Keratinocyte (primary cell): ENCODE results near the gene TCF19. TPM values are rescaled to one million over a fixed set of nuclear protein-coding genes. Genes with fewer than 3 reads are reported as not detected.
"Not testable (repeated sequence)": the region's sequence is repeated elsewhere in the genome, so short reads cannot be mapped to it uniquely, and the experiment has no call there.

Experiments used
- DNase-seq: peaks from one replicate; pipeline ENCODE4 v3.0.0-alpha.2; 2011; ENCODE audit warnings: low read depth, missing footprints, low spot score
- FAIRE-seq: peaks from 2 replicates; lab custom pipeline; 2011; peaks lifted over from hg19 to GRCh38; lab: Jason Lieb, UNC
- H2AFZ ChIP-seq: 2 replicates; pipeline ENCODE4 v1.6.0; 2012; ENCODE audit warnings: low read length, control low read depth, inconsistent platforms; ENCODE audit not compliant: control insufficient read depth
- H3K27ac ChIP-seq: 2 replicates; pipeline ENCODE4 v1.5.1; 2011; ENCODE audit warnings: low read length; ENCODE audit not compliant: control insufficient read depth, insufficient read depth
- H3K27me3 ChIP-seq: 3 replicates; pipeline ENCODE4 v1.6.0; 2011; ENCODE audit warnings: low read length; ENCODE audit not compliant: control insufficient read depth, insufficient read depth; ENCODE audit errors: extremely low read depth
- H3K36me3 ChIP-seq, 2 experiments: 2 replicates in 1 of 2; 3 replicates in 1 of 2; pipeline ENCODE4 v1.5.1; 2011; ENCODE audit warnings: low read length in 2 of 2, mild to moderate bottlenecking in 1 of 2; ENCODE audit not compliant: control insufficient read depth in 2 of 2, insufficient read depth in 2 of 2; ENCODE audit errors: extremely low read depth in 1 of 2
- H3K4me1 ChIP-seq: 3 replicates; pipeline ENCODE4 v1.5.1; 2011; ENCODE audit warnings: low read length; ENCODE audit not compliant: control insufficient read depth, insufficient read depth; ENCODE audit errors: extremely low read depth
- H3K4me2 ChIP-seq: 3 replicates; pipeline ENCODE4 v1.6.0; 2011; ENCODE audit warnings: low read depth, low read length; ENCODE audit not compliant: control insufficient read depth, insufficient read depth; ENCODE audit errors: extremely low read depth
- H3K4me3 ChIP-seq, 3 experiments: fragments of 200-600 bp in 1 of 3; sonication (generic) in 1 of 3; 2 replicates in 2 of 3; 3 replicates in 1 of 3; pipeline ENCODE4 v1.5.1; 2011 to 2016; ENCODE audit warnings: low read length in 3 of 3, mild to moderate bottlenecking in 3 of 3, control low read depth in 2 of 3, inconsistent platforms in 1 of 3, low read depth in 1 of 3, mixed read lengths in 1 of 3, mixed run types in 1 of 3, moderate library complexity in 1 of 3; ENCODE audit not compliant: control insufficient read depth in 2 of 3, insufficient read depth in 2 of 3; ENCODE audit errors: extremely low read depth in 1 of 3
- H3K79me2 ChIP-seq: 2 replicates; pipeline ENCODE4 v1.6.0; 2012; ENCODE audit warnings: low read length; ENCODE audit not compliant: control insufficient read depth, insufficient read depth
- H3K9ac ChIP-seq: 3 replicates; pipeline ENCODE4 v1.6.0; 2011; ENCODE audit warnings: low read length; ENCODE audit not compliant: control insufficient read depth, insufficient read depth; ENCODE audit errors: extremely low read depth
- H3K9me1 ChIP-seq: 3 replicates; pipeline ENCODE4 v1.6.0; 2011; ENCODE audit warnings: low read length; ENCODE audit not compliant: control insufficient read depth, insufficient read depth; ENCODE audit errors: extremely low read depth
- H3K9me3 ChIP-seq: 2 replicates; pipeline ENCODE4 v1.5.1; 2012; ENCODE audit warnings: low read depth, low read length; ENCODE audit not compliant: control insufficient read depth
- H4K20me1 ChIP-seq: 3 replicates; pipeline ENCODE4 v1.6.0; 2011; ENCODE audit warnings: low read length; ENCODE audit not compliant: control insufficient read depth, insufficient read depth; ENCODE audit errors: extremely low read depth
- EZH2 ChIP-seq: IDR thresholded peaks from one replicate; pipeline ENCODE4 v1.6.1; 2012; ENCODE audit warnings: inconsistent platforms, mild to moderate bottlenecking, low read length, moderate library complexity
- dilution Hi-C: fragments of 300-500 bp; cut with MboI; formaldehyde crosslinking; loops from one replicate; pipeline ENCODE4 v1.7.0; 2020; ENCODE audit warnings: low sequenced_read_pairs; ENCODE audit not compliant: extremely low pct_ligation_motif_present
- polyA plus RNA-seq, 5 experiments: library from polyadenylated mRNA; depleted of rRNA in 3 of 5; stranded (reverse) in 3 of 5; stranded (forward) in 1 of 5; unstranded in 1 of 5; fragments of >200 nt; gene quantifications; 1 replicate in 1 of 5; 2 replicates in 3 of 5; 3 replicates in 1 of 5; pipeline versions ENCODE4 v1.2.1 to v1.2.3, GENCODE V29; 2011 to 2012; ENCODE audit warnings: missing spikeins in 2 of 5, low read depth in 1 of 5, low replicate concordance in 1 of 5
- TF ChIP-seq, protein P1 (sequence below), 3 experiments: IDR thresholded peaks in 1 of 3; conservative IDR thresholded peaks in 1 of 3; optimal IDR thresholded peaks in 1 of 3; 2 replicates in 2 of 3; 3 replicates in 1 of 3; pipeline versions ENCODE3 to v1.5.1; 2011; ENCODE audit warnings: low read length in 3 of 3, mild to moderate bottlenecking in 3 of 3, moderate library complexity in 2 of 3, control low read depth in 1 of 3, inconsistent platforms in 1 of 3; ENCODE audit not compliant: insufficient read depth in 2 of 3; ENCODE audit errors: extremely low read depth in 1 of 3

The TCF19 gene
- polyA plus RNA-seq, 1 donor (not counting 4 experiments of a cell fraction or from before 2014, with no cell fraction given): 7.4 TPM

DNA sequence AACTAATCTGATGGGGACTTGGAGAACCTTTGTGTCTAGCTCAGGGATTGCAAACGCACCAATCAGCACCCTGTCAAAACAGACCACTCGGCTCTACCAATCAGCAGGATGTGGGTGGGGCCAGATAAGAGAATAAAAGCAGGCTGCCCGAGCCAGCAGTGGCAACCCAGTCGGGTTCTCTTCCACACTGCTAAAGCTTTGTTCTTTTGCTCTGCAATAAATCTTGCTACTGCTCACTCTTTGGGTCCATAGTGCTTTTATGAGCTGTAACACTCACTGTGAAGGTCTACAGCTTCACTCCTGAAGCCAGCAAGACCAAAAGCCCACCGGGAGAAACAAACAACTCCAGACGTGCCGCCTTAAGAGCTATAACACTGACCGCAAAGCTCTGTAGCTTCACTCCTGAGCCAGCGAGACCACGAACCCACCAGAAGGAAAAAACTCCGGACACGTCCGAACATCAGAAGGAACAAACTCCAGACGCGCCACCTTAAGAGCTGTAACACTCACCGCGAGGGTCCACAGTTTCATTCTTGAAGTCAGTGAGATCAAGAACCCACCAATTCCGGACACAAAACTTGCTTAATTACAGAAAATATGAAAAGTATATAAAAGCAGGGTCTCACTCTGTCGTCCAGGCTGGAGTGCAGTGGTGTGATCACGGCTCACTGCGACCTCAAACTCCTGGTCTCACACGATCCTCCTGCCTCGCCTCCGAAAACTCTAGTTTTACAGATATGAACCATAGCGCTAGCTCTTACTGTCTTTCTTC lies 38.0 kb downstream of the TCF19 start:
- H3K4me3 ChIP-seq, dilution Hi-C loops, H3K9ac ChIP-seq, H3K79me2 ChIP-seq, H3K9me3 ChIP-seq, H3K4me1 ChIP-seq, H3K27ac ChIP-seq, H3K36me3 ChIP-seq, H3K27me3 ChIP-seq, FAIRE-seq, H3K9me1 ChIP-seq, H4K20me1 ChIP-seq, DNase-seq: not testable (repeated sequence)
- Histone ChIP-seq H3K4me2 (peak overlapping the region; percentile 69), H2AFZ (peak overlapping the region; percentile 80)

DNA sequence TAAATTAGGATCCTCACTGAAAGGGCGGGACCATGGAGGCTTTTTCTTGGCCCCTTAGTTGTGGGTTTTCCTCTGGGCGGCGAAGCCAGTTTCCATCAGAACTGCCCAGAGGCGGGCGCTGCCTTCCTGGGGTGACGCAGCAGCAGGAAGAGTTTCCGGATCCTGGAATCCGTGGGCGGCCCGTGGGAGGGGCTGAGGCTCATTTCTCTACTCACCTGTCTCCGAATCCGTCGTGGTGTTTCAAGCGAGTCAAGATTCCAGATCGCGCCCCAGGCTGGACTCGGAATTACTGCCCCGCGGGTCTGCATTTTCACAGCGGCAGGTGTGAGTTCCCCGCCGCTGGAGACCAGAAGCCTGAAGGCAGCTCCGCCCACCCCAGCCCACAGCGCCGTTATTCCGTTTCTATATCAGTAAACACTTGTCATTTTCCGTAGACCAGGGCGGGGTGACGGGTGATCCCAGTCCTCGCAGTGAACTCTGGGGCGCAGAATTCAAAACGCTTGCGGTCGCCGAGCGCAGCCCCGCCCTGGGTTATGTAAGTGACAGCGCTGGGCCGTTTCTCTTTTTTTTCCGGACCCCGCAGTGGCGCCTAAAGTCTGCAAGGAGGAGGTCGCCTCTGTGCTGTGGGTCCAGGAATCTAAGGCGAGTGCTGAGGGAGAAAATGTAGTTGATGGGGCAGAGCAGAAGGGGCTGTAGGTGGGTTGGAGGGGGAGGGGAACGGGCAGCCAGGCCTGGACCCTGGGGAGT lies 39.3 kb downstream of the TCF19 start:
- Histone ChIP-seq H3K4me1 (peaks cover 8% of the 10 kb centered on the region), H3K9ac (peak overlapping the region; percentile 75), H3K27ac (peak overlapping the region; percentile 77), H3K4me3 (peak overlapping the region; percentile 60 to 78 (median 76)), H4K20me1 (no peaks in the 10 kb centered on the region), H3K9me3 (no peaks in the 10 kb centered on the region), H3K27me3 (no peaks in the 10 kb centered on the region), H3K4me2 (peak overlapping the region; percentile 69), H3K9me1 (no peaks in the 10 kb centered on the region), H2AFZ (peak overlapping the region; percentile 80), H3K79me2 (no peaks in the 10 kb centered on the region), H3K36me3 (no peaks in the 10 kb centered on the region)
- dilution Hi-C loops: no loop called here
- FAIRE-seq (no peak), DNase-seq (no peak)
- TF ChIP-seq, protein P1, sequence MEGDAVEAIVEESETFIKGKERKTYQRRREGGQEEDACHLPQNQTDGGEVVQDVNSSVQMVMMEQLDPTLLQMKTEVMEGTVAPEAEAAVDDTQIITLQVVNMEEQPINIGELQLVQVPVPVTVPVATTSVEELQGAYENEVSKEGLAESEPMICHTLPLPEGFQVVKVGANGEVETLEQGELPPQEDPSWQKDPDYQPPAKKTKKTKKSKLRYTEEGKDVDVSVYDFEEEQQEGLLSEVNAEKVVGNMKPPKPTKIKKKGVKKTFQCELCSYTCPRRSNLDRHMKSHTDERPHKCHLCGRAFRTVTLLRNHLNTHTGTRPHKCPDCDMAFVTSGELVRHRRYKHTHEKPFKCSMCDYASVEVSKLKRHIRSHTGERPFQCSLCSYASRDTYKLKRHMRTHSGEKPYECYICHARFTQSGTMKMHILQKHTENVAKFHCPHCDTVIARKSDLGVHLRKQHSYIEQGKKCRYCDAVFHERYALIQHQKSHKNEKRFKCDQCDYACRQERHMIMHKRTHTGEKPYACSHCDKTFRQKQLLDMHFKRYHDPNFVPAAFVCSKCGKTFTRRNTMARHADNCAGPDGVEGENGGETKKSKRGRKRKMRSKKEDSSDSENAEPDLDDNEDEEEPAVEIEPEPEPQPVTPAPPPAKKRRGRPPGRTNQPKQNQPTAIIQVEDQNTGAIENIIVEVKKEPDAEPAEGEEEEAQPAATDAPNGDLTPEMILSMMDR (optimal IDR thresholded peaks at IDR 0.05 in 1 of 3, IDR thresholded peaks at IDR 0.05 in 1 of 3, conservative IDR thresholded peaks at IDR 0.05 in 1 of 3; ENCODE audit: extremely low read depth in 1 of 3, insufficient read depth in 2 of 3, low read length in 3 of 3): no peak
- TF ChIP-seq EZH2: no peak

DNA sequence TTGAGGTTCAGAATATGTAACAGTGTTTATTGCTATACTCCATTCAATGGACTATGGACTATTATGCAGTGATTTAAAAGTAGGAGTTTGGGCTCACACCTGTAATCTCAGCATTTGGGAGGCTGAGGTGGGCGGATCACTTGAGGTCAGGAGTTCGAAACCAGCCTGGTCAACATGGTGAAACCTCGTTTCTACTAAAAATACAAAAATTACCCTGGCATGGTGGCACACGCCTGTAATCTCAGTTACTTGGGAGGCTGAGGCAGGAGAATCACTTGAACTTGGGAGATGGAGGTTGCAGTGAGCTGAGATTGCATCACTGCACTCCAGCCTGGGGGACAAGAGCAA lies 40.7 kb downstream of the TCF19 start:
- H3K27me3 ChIP-seq, H3K36me3 ChIP-seq, H3K27ac ChIP-seq, H3K4me3 ChIP-seq, H2AFZ ChIP-seq, dilution Hi-C loops, H4K20me1 ChIP-seq, FAIRE-seq, DNase-seq, H3K9me3 ChIP-seq, H3K79me2 ChIP-seq, H3K9me1 ChIP-seq, H3K9ac ChIP-seq, H3K4me2 ChIP-seq: not testable (repeated sequence)
- H3K4me1 ChIP-seq: peaks cover 21% of the 10 kb centered on the region
